Hindlimb muscle (tissue), 1 donor: ENCODE data around the gene MCOLN1. TPM values are rescaled to one million over a fixed set of nuclear protein-coding genes. Genes with fewer than 3 reads are reported as not detected.

ENCODE experiments used
- DNase-seq: peaks from one replicate; pipeline ENCODE4 v3.0.0-alpha.2; 2013
- polyA plus RNA-seq: library from polyadenylated mRNA; unstranded; fragments of 120-200 nt; gene quantifications from one replicate; pipeline ENCODE4 v1.2.1, GENCODE V29; 2013; ENCODE audit not compliant: insufficient read length

The MCOLN1 gene
- polyA plus RNA-seq, 1 donor = 16.4 TPM

DNA sequence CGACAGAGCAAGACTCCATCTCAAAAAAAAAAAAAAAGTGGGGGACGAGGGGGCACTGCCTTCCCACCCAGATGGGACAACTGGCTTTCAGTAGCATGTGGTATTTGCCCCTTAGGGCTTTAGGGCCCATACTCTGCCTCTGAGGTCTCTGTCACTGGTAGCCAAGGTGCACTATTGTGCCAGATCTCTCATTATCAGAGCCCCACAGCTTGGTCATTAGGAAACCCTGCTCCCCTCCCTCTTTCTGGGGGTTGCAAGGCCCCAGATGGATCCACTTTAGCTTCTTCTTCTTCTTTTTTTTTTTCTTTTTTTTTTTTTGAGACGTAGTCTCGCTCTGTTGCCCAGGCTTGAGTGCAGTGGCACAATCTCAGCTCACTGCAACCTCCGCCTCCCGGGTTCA, 17.7 kb upstream of the MCOLN1 start:
- DNase-seq = no peak

DNA sequence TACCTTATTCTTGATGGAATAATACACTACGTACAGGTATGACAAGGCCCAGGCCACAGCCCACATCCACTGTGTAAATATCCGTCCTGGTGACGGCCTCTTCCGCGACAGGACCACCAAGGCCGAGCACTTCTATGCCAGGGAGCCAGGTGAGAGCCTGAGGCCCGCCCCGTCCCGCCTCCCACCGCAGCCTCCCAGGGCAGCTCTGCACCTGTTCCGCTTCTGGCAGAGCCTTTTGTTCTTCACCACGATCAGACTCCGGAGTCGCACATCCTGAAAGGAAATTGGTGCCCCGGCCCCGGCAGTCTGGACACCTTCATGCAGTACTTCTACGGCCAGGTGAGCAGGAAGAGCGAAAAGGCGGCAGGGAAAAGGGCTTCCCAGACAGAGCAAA, 17.1 kb upstream of the MCOLN1 start:
- DNase-seq = no peak

DNA sequence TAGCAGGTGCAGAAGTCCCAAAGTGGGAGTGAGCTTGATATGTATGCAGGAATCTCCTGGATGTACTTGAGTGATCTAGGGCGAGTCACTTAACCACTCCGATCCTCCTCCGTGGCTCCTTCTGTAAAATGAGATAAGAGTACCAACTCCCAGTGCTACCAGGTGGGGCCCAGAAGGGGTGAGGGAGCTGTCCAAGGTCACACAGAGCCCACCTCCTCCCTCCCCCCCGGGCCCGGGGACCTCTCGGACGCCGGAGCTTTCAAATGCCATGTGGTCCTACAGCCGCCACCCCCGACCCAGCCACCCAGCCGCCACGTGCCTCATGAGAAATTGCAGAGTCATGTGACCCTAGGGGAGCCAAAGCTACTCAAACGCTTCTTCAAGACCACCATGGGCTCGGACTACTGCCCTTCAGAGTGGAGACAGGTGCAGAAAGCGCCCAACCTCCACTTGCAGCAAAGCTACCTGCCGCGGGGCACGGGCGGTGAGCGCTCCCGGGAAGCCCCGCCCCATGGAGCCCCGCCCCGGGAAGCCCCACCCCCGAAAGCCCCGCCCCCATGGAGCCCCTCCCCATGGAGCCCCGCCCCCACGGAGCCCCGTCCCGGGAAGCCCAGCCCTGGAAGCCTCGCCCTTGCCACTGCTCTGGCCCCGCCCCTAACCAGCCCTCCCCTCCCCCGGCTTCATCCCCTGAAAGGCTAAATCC, 16.6 kb upstream of the MCOLN1 start:
- no peak for DNase-seq

DNA sequence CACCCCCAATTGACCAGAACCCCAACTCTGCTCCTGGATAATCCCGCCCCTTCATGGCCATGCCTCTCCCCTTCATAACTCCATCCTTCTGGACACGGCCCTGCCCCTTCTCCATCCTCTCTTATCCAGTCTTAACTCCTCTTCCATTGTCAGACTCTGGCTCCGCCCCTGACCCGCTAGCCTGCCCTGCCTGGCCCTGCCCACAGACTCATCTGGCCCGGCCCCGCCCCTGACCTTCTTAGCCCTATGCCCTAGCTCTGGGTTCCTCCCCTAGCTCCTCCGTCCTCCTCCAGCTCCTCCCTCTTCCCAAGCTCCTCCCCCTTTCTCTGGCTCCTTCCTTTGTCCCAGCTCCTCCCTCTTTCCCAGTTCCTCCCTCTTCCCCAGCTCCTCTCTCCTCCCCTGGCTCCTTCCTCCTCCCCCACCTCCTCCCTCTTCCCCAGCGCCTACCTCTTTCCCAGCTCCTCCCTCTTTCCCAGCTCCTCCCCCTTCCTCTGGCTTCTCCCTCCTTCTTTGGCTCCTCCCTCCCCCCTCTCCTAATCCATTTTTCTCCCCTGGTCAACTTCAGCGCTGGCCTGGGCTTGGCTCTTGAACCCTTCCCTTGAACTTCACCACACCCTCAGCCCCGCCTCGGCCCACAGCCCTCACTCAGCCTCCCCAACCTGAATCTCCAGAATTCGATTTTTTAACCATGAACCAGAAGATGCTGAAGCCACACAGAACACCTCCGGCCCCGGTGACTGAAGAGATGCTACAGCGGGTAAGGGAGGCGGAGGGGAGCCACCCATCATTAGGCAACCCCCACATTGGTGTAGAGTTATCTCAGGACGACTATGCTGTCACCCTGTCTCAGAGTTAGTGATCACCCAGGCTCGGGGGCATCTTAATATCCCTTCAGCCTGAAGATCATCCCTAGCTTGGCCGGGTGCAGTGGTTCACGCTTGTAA, 15.8 kb upstream of the MCOLN1 start:
- DNase-seq = no peak

DNA sequence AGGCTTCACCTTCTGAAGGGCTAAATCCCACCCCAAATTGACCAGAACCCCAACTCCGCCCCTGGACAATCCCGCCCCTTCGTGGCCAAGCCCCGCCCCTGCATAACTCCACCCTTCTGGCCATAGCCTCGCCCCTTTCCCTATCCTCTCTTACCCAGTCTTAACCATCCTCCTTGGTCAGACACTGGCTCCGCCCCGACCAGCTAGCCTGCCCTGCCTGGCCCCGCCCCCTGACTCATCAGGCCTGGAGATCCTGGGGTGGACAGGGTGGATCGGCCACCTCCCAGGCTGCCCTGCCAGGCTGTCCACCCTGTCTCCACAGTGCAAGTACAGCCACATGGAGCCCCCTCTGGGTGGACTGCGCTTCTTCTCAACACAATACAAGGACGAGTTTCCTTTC, 14.5 kb upstream of the MCOLN1 start:
- DNase-seq = no peak

DNA sequence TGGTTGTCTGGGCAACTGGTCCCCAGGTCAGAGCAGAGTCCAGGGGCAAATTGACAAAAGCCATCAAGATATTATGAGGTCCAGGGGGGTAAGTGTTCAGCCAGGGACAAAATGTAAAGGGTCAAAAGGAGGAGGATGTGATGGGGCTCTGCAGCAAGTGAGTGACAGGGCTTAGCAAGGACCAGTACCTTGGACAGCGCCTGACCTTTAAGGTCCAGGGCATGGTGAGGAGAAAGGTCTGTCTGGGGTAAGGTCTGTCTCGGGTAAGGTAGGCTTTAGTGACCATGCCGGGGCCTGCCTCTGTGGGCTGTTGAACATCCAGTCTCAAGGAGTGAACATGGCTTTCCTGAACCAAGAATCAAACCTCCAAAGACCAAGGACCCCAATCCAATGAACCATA, 12.8 kb upstream of the MCOLN1 start:
- DNase-seq = no peak

DNA sequence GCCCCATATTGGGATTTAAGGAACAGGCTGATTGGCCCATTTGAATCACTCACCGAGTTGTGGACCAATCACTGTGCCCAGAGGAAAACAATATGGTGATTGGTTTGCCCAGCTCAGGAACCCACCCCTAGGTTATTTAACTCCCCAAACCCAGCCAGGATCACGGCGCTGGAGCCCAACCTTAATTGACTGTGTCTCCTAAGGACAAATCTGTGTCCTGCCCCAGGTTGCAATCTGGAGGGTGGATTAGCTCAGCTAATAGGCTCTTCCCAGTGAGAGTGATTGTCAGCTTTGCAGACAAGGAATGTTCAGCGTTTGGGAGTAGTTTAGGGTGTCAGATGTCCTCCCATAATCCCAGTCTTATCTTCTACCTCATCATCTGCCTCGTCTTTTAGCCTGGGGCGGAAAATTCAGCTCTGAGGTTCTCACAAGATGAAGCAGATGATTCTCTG, 10.0 kb upstream of the MCOLN1 start:
- no peak for DNase-seq

DNA sequence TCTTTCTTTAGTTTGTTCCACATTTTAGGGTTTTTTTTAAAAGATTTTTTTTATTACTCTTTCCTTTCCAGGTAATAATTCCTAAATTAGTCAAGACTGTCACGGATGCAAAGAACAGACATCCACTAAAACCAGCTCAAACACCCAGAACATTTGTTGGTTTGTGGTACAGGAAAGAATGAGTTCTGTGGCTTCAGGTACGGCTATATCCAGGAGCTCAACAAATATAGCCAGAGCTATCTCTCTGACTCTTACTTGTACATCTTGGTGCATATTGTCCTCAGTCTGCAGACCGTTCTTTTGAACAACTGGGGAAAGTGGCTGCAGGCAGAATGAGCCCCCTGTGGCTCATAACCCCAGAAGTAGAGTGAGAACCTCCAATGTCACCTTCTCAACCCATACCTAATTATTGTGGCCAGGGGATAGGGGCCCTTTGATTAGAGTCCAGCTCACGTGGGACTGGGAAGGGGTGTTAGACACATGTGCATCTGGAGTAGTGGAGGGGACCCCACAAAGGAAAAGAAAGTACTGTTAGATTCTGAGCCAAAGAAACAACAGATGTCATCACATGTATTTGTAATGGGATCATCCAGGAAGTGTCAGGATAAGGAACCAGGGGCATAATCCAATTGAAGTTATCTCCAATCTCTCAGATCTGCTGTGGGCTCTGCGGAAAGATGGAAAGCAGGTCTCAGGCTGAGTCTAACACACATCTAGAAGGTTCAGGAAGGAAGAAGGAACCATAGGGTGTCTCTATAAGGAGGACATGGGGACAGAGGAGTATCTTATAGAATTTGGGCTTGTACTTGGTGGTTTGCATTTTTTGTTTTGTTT, 8.4 kb upstream of the MCOLN1 start:
- DNase-seq = no peak

DNA sequence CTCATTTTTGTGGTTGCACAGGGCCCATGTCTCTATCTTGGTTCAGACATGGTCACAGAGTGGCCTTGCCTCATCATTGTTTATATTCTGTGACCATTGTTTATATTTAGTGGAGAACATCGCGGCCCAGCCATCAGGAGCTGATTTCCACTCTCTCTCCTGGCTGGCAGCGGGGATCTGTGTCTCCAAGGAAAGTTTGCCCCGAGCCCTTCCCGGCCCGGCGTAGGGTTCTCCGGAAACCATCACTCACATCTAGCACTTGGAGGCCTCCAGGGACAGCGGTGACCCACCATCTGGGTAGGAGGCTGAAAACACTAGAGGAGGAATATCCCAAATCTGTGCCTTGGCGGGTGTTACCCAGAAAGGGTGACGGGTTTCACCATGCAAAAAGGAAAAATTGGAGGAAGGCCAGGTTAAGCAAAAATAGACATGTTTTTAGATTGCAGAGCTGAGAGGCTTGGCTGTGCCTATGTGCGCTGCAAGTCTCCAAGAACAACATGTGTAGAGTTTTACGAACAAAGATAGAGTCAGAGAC, 7.2 kb upstream of the MCOLN1 start:
- no peak for DNase-seq

DNA sequence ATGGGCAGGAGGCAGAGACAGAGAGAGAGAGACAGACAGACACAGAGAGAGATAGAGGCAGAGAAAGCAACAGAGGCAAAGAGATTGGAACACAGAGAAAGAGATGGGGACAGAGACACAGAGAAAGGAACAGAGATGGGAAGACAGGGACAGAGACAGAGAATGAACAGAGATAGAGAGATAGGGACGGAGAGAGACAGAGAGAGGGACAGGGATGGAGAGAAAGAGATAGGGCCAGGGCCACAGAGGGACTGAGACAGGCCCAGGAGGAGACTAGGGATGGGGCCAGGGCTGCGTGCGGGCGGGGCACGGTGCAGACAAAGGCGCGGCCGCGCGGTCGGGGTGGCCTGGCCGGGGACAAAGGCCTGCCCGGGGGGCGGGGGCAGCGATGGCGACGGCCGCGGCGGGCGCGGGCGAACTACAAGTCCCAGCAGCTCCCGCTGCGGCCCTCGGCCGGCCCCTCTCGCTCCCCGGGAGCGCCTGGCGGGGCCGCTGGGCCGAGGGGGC, 6.7 kb upstream of the MCOLN1 start, which contains the start of gene ZNF358:
TSS of gene ZNF358 (plus strand) at position 459 of the 507 bp plus-strand sequence. CDS start 3,140 bp downstream, outside the sequence.
- peak; percentile 82 for DNase-seq

DNA sequence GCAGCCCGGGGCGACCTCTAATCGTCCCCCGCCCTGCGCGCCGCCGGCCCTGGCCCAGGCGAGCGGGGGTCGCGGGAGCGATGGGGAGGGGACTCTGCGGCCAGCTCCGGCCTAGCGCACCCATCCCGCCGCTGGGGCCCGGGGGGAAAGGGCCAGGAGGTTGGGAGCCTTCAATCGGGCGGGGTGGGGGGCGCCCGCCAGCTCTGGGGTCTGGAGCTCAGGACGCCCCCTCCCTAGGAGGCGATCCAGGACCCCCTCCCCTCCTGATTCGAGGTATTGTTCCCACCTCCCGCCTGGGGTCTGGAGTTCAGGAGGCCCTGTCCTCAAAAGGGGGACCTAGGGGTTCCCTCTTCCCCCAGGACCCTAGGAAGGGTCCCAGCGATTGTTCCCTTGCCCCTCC, 6.1 kb upstream of the MCOLN1 start:
- no peak for DNase-seq

DNA sequence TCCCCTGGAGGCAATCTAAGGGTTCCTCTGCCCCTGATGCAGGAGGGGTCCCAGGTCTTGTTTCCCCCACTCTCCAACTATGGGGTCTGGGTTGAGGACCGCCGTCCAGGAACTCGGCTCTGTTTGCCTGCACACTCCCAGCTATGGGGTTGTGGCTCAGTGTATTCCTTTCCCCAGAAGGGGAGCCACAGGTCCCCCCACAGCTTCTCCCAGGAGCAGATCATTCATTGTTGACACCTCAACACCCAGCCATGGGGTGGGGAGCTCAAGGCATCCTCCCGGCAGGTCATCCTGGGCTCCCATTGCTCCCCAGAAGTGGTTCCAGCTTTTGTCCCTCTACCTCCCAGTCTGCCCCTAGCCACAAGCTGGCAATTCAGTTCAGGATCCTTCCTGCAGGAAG, 5.5 kb upstream of the MCOLN1 start:
- no peak for DNase-seq

DNA sequence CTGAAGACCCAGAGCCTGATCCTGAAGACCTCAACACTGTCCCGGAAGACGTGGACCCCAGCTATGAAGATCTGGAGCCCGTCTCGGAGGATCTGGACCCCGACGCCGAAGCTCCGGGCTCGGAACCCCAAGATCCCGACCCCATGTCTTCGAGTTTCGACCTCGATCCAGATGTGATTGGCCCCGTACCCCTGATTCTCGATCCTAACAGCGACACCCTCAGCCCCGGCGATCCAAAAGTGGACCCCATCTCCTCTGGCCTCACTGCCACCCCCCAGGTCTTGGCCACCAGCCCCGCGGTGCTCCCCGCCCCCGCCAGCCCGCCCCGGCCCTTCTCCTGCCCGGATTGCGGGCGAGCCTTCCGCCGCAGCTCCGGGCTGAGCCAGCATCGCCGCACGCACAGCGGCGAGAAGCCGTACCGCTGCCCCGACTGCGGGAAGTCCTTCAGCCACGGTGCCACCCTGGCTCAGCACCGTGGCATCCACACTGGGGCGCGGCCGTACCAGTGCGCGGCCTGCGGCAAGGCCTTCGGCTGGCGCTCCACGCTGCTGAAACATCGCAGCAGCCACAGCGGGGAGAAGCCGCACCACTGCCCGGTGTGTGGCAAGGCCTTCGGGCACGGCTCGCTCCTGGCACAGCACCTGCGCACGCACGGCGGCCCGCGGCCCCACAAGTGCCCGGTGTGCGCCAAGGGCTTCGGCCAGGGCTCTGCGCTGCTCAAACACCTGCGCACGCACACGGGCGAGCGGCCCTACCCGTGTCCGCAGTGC, 2.9 kb upstream of the MCOLN1 start:
- no peak for DNase-seq

DNA sequence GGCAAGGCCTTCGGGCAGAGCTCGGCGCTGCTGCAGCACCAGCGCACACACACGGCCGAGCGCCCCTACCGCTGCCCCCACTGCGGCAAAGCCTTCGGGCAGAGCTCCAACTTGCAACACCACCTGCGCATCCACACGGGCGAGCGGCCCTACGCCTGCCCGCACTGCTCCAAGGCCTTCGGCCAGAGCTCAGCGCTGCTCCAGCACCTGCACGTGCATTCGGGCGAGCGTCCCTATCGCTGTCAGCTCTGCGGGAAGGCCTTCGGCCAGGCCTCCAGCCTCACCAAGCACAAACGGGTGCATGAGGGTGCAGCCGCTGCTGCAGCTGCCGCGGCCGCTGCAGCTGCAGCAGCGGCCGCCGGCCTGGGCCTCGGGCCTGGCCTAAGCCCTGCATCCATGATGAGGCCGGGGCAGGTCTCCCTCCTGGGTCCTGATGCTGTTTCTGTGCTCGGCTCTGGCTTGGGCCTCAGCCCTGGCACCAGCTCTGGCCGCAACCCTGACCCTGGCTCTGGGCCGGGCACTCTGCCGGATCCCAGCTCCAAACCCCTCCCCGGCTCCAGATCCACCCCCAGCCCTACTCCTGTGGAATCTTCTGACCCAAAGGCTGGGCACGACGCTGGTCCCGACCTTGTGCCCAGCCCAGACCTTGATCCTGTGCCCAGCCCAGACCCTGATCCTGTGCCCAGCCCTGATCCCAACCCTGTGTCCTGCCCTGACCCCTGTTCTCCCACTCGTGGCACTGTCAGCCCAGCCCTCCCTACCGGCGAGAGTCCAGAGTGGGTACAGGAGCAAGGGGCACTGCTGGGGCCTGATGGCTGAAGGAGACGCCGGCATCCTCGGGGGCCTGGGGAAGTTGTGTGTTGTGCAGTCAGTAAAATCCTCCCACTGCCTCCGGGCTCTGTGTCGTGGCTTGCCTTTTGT, 2.0 kb upstream of the MCOLN1 start:
- no peak for DNase-seq

DNA sequence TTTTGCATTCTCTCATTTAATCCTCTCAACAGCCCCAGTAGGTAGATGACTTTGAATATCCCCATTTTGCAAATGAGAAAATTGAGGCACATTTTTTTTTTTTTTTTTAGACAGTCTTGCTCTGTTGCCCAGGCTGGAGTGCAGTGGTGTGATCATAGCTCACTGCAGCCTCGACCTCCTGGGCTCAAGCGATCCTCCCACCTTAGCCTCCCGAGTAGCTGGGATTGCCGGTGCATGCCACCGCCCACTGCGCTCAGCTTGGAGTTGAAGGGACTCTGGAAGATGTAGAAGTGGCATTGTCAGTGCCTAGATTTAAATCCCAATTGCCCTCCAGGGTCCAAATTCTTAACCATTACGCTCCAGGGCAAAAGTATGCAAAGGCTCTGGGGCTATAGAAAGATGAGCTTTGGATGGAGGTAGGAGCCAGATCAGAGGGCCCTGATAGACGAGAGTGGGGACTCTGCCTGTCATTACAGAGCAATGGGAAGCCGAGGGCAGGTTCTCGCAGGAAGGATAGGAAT, 813 bp upstream of the MCOLN1 start:
- no peak for DNase-seq

DNA sequence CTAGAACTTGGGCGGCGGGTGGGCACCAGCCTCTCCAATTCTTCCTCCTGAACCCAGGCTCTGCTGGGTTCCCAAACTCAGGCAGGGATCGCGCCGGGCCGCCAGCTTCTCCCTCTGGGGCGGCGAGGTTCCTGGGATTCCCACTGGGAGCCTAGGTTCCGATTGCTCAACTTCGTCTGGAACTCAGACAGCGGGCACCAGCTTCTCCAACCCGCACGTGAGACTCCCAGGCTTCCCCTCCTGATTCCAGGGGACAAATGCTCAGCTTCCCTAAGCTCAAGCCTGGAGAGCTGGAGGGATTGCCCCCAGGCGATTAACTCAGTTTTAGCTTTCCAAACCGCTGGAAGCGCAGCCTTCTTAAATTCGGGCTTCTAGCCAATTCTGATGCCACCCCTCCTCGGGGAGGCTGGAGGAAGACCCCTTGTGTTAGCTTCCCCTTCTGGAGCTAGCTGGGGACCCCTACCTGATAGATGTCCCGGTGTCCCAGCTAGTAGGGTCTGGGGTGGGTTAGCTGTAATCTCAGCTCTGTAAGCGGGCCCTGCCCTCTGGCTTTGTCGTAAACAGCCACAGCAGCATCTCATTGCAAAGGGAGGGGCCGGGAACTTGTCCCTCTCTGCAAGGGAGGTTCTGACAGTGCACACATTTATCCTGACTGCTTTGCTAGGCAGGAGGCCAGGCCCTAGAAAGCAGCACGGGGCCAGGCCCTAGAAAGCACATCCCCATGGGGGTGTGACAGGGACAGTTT, 671 bp downstream of the MCOLN1 start:
- no peak for DNase-seq

DNA sequence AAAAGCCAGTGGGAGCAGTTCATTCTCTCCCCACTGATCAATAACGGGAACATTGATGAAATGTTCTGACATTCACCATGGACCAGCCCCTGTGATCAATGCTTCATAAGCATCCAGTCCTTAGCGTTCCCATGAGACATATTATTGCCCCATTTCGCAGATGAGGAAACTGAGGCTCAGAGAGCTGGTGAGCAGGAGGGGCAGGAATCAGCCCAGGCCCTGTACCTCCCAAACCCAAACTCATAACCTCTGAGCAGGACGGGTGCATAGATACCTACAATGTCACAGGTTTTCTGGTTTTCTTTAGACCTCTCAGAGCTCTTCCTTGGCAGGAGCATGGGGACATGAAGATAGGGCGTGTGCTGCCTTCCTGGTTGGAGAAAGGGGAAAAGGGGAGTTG, 2.1 kb downstream of the MCOLN1 start:
- DNase-seq = no peak

DNA sequence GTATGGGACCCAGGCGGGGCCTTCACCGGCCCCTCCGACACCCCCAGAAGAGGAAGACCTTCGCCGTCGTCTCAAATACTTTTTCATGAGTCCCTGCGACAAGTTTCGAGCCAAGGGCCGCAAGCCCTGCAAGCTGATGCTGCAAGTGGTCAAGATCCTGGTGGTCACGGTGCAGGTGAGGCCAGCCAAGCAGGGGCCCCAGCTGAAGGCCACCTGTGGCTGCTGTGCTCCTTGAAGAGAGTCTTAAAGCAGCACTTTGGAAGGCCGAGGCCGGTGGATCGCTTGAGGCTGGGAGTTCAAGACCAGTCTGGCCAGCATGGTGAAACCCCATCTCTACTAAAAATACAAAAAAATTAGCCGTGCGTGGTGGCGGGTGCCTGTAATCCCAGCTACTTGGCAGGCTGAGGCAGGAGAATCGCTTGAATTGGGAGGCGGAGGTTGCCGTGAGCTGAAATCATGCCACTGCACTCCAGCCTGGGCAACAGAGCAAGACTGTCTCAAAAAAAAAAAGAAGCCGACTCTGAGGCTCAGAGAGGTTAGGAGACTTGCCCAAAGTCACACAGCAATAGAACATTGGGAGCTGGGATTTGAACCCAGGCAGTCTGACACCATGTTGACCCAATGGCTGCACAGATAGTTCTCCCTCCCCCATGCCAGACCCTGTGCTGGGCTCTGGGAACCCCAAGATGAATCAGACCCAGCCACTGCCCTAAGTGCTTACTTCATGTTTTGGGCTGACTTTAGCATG, 2.7 kb downstream of the MCOLN1 start:
- no peak for DNase-seq
